ENCODE measurements around the gene CCDC146. TPM values are rescaled to one million over a fixed set of nuclear protein-coding genes. Genes with fewer than 3 reads are reported as not detected.

Gene CCDC146
- polyA plus RNA-seq, 1 of the 3 experiments (the other 2 are of a cell fraction): 2.7 TPM

DNA sequence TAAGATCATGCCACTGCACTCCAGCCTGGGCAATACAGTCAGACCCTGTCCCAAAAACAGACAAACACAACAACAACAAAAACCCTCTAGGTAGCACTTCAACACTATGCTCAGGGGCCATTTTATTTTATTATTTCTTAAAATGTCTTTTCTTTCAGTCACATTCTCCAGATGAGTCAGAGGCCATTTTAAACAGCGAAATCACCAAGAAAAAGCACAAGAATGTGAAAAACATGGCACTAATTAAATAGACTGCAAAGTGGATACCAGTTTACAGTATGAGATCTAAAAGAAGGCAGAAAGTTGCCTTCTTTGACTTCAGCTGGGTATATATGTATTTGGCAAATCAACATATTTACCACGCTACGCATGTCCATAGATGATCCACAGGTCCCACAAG, 83.3 kb downstream of the CCDC146 start (continued):
- no peak for TF ChIP-seq USF2 (IDR thresholded peaks at IDR 0.05; ENCODE audit: borderline replicate concordance, low read depth, low read length)
- no peak for TF ChIP-seq FOXM1 (IDR thresholded peaks at IDR 0.05; ENCODE audit: low read depth)
- no peak for TF ChIP-seq TAF1 (IDR thresholded peaks at IDR 0.05; ENCODE audit: borderline replicate concordance, low read depth, low read length)
- no peak for TF ChIP-seq SMC3 (IDR thresholded peaks at IDR 0.05; ENCODE audit: low read depth, low read length)
- TF ChIP-seq NFIC (IDR thresholded peaks at IDR 0.05; ENCODE audit: borderline replicate concordance): no peak
- no peak for TF ChIP-seq RAD21 (IDR thresholded peaks at IDR 0.05; ENCODE audit: low read length)
- TF ChIP-seq FOXJ3 (CRISPR knock-in tag; IDR thresholded peaks at IDR 0.05): no peak
- TF ChIP-seq RCOR1 (IDR thresholded peaks at IDR 0.05; ENCODE audit: low read length): no peak

- TF ChIP-seq USF1 (IDR thresholded peaks at IDR 0.05; ENCODE audit: borderline replicate concordance, low read depth): no peak
- no peak for TF ChIP-seq NFIC (IDR thresholded peaks at IDR 0.05; ENCODE audit: borderline replicate concordance)
- TF ChIP-seq ELF1 (IDR thresholded peaks at IDR 0.05): no peak
- no peak for TF ChIP-seq TEAD4 (IDR thresholded peaks at IDR 0.05; ENCODE audit: borderline replicate concordance, insufficient read depth)
- TF ChIP-seq IRF3 (IDR thresholded peaks at IDR 0.05; ENCODE audit: low read depth, low read length): no peak
- no peak for TF ChIP-seq RAD21 (IDR thresholded peaks at IDR 0.05; ENCODE audit: low read length)
- TF ChIP-seq RXRA (IDR thresholded peaks at IDR 0.05; ENCODE audit: borderline replicate concordance, low read depth): no peak
- no peak for TF ChIP-seq CHD2 (IDR thresholded peaks at IDR 0.05; ENCODE audit: low read length, partially characterized antibody)
- no peak for TF ChIP-seq EZH2phosphoT487 (IDR thresholded peaks at IDR 0.05; ENCODE audit: borderline replicate concordance, low read depth)
- TF ChIP-seq RFX5 (IDR thresholded peaks at IDR 0.05; ENCODE audit: low read length): no peak
- TF ChIP-seq JUND (IDR thresholded peaks at IDR 0.05): no peak
- TF ChIP-seq CTCF (IDR thresholded peaks at IDR 0.05): no peak
- TF ChIP-seq POLR2AphosphoS5 (IDR thresholded peaks at IDR 0.05; ENCODE audit: low read depth, low read length): no peak
- TF ChIP-seq RCOR1 (IDR thresholded peaks at IDR 0.05; ENCODE audit: low read length): no peak
- TF ChIP-seq GATA2 (CRISPR knock-in tag; IDR thresholded peaks at IDR 0.05): no peak
- no peak for TF ChIP-seq MEF2A (IDR thresholded peaks at IDR 0.05; ENCODE audit: borderline replicate concordance, low read depth)
- no peak for TF ChIP-seq YY1 (IDR thresholded peaks at IDR 0.05; ENCODE audit: low read depth)
- TF ChIP-seq GABPA (IDR thresholded peaks at IDR 0.05; ENCODE audit: low read depth): no peak
- TF ChIP-seq, protein P1, sequence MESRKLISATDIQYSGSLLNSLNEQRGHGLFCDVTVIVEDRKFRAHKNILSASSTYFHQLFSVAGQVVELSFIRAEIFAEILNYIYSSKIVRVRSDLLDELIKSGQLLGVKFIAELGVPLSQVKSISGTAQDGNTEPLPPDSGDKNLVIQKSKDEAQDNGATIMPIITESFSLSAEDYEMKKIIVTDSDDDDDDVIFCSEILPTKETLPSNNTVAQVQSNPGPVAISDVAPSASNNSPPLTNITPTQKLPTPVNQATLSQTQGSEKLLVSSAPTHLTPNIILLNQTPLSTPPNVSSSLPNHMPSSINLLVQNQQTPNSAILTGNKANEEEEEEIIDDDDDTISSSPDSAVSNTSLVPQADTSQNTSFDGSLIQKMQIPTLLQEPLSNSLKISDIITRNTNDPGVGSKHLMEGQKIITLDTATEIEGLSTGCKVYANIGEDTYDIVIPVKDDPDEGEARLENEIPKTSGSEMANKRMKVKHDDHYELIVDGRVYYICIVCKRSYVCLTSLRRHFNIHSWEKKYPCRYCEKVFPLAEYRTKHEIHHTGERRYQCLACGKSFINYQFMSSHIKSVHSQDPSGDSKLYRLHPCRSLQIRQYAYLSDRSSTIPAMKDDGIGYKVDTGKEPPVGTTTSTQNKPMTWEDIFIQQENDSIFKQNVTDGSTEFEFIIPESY (IDR thresholded peaks at IDR 0.05; ENCODE audit: borderline replicate concordance, low read depth): no peak
- no peak for TF ChIP-seq SMC3 (IDR thresholded peaks at IDR 0.05; ENCODE audit: low read depth, low read length)
- Histone ChIP-seq H3K9me3 (no peaks in the 10 kb centered on the region), H3K4me3 (ENCODE audit: low read depth in 2 of 2, low read length in 1 of 2) (no peak overlapping the region), H3K9me2 (peaks cover 4% of the 10 kb centered on the region; the same call in 1 of the 2 replicates), H3F3A (replicated peaks; ENCODE audit: insufficient read depth) (no peaks in the 10 kb centered on the region), H3K9ac (no peak overlapping the region), H3K79me2 (ENCODE audit: insufficient read depth) (no peaks in the 10 kb centered on the region), H4K20me1 (ENCODE audit: insufficient read depth) (no peaks in the 10 kb centered on the region), H2AFZ (ENCODE audit: low read depth) (no peak overlapping the region), H3K4me2 (no peak overlapping the region), H3K27ac (ENCODE audit: low read depth in 2 of 2, low read length in 1 of 2) (no peak overlapping the region), H3K27me3 (ENCODE audit: insufficient read depth) (no peaks in the 10 kb centered on the region), H3K36me3 (replicated peaks in 1 of 2; ENCODE audit: control insufficient read depth in 1 of 2, insufficient read depth in 2 of 2, low read length in 1 of 2) (no peaks in the 10 kb centered on the region), H3K4me1 (ENCODE audit: control insufficient read depth in 1 of 2, insufficient read depth in 2 of 2, low read depth in 1 of 2, low read length in 1 of 2) (no peaks in the 10 kb centered on the region)
- no peak for DNase-seq
- ChIA-PET CTCF (interaction anchor here (1.2 kb wide), 1 partner anchor 38 kb away, joined by 3 read pairs; no protein-coding TSS in a partner anchor), POLR2A (no interaction called here)
These were observed 86.0 kb downstream of the CCDC146 start for GRCh38 chr7:77208416-77208815.
